ENCODE results near the gene P4HA1.
A peak's percentile ranks its signal among the peaks of the same experiment; 100 is the strongest.
"Not testable (repeated sequence)": the region's sequence is repeated elsewhere in the genome, so short reads cannot be mapped to it uniquely, and the experiment has no call there.

P4HA1 gene

GRCh38 chr10:73022961-73023360, 73.7 kb downstream of the P4HA1 start:
- H4K91ac ChIP-seq (ENCODE audit: low read depth, low read length); H3K36me3 ChIP-seq (ENCODE audit: control insufficient read depth in 1 of 2, insufficient read depth in 2 of 2, low read length in 2 of 2); H2AFZ ChIP-seq (ENCODE audit: insufficient read depth, low read length, poor library complexity); H3K14ac ChIP-seq (ENCODE audit: low read length); H2AK5ac ChIP-seq (ENCODE audit: low read length); H4K12ac ChIP-seq (ENCODE audit: low read depth, low read length); H3K4ac ChIP-seq (ENCODE audit: low read depth, low read length); H3K23ac ChIP-seq (ENCODE audit: low read length); H4K8ac ChIP-seq (ENCODE audit: low read depth, low read length); H3K27ac ChIP-seq (ENCODE audit: low read depth, low read length); H3K79me2 ChIP-seq (ENCODE audit: control insufficient read depth, insufficient read depth, low read length, poor library complexity); H3K79me1 ChIP-seq (ENCODE audit: low read length); DNase-seq; H3K18ac ChIP-seq (ENCODE audit: low read length); H3K27me3 ChIP-seq (ENCODE audit: insufficient read depth, low read length); H3K4me2 ChIP-seq (ENCODE audit: low read length); H2BK120ac ChIP-seq (ENCODE audit: insufficient read depth, low read length, poor library complexity); H2BK12ac ChIP-seq (ENCODE audit: low read length); H3K4me3 ChIP-seq (ENCODE audit: low read depth, low read length); H3K9me3 ChIP-seq (ENCODE audit: insufficient read depth, low read depth, low read length); H3K9ac ChIP-seq (ENCODE audit: low read length); H2BK5ac ChIP-seq (ENCODE audit: low read depth, low read length, poor library complexity): not testable (repeated sequence)
- whole genome bisulfite sequencing (ENCODE audit: extremely low coverage, insufficient coverage, insufficient read length) = no CpG with 5 or more reads among the region's 4 CpGs
- peaks cover 10 to 12% of the 10 kb centered on the region in 2 experiments for H3K4me1 ChIP-seq (ENCODE audit: control insufficient read depth in 1 of 2, insufficient read depth in 2 of 2, low read length in 2 of 2)

- H2AK5ac ChIP-seq (ENCODE audit: low read length); H3K36me3 ChIP-seq (ENCODE audit: control insufficient read depth in 1 of 2, insufficient read depth in 2 of 2, low read length in 2 of 2); H3K4ac ChIP-seq (ENCODE audit: low read depth, low read length); H3K79me2 ChIP-seq (ENCODE audit: control insufficient read depth, insufficient read depth, low read length, poor library complexity); H3K23ac ChIP-seq (ENCODE audit: low read length); H3K27ac ChIP-seq (ENCODE audit: low read depth, low read length); H4K12ac ChIP-seq (ENCODE audit: low read depth, low read length); H3K79me1 ChIP-seq (ENCODE audit: low read length); H2AFZ ChIP-seq (ENCODE audit: insufficient read depth, low read length, poor library complexity); H3K4me2 ChIP-seq (ENCODE audit: low read length); H3K14ac ChIP-seq (ENCODE audit: low read length); H2BK5ac ChIP-seq (ENCODE audit: low read depth, low read length, poor library complexity); H3K9ac ChIP-seq (ENCODE audit: low read length); H2BK12ac ChIP-seq (ENCODE audit: low read length); H4K8ac ChIP-seq (ENCODE audit: low read depth, low read length); H4K91ac ChIP-seq (ENCODE audit: low read depth, low read length); H2BK120ac ChIP-seq (ENCODE audit: insufficient read depth, low read length, poor library complexity); H3K18ac ChIP-seq (ENCODE audit: low read length); H3K4me3 ChIP-seq (ENCODE audit: low read depth, low read length); H3K9me3 ChIP-seq (ENCODE audit: insufficient read depth, low read depth, low read length); H3K27me3 ChIP-seq (ENCODE audit: insufficient read depth, low read length): not testable (repeated sequence)
- peaks cover 12 to 14% of the 10 kb centered on the region in 2 experiments for H3K4me1 ChIP-seq (ENCODE audit: control insufficient read depth in 1 of 2, insufficient read depth in 2 of 2, low read length in 2 of 2)
- no CpG with 5 or more reads among the region's 6 CpGs for WGBS (ENCODE audit: extremely low coverage, insufficient coverage, insufficient read length)
- DNase-seq = peak; percentile 31 to 76
Observed at GRCh38 chr10:73021538-73022164, 75.0 kb downstream of the P4HA1 start.

- H3K23ac ChIP-seq (ENCODE audit: low read length) = no peak overlapping the region
- H4K91ac ChIP-seq (ENCODE audit: low read depth, low read length) = no peak overlapping the region
- H2BK5ac ChIP-seq (ENCODE audit: low read depth, low read length, poor library complexity) = no peak overlapping the region
- DNase-seq = no peak
- H3K79me1 ChIP-seq (ENCODE audit: low read length) = no peaks in the 10 kb centered on the region
- no peak overlapping the region for H3K4me2 ChIP-seq (ENCODE audit: low read length)
- H2BK12ac ChIP-seq (ENCODE audit: low read length) = no peak overlapping the region
- no peak overlapping the region for H2BK120ac ChIP-seq (ENCODE audit: insufficient read depth, low read length, poor library complexity)
- peaks cover 15 to 16% of the 10 kb centered on the region in 2 experiments for H3K4me1 ChIP-seq (ENCODE audit: control insufficient read depth in 1 of 2, insufficient read depth in 2 of 2, low read length in 2 of 2)
- no peak overlapping the region for H3K4ac ChIP-seq (ENCODE audit: low read depth, low read length)
- H4K12ac ChIP-seq (ENCODE audit: low read depth, low read length) = no peak overlapping the region
- H3K14ac ChIP-seq (ENCODE audit: low read length) = no peak overlapping the region
- H3K9me3 ChIP-seq (ENCODE audit: insufficient read depth, low read depth, low read length) = no peaks in the 10 kb centered on the region
- H2AK5ac ChIP-seq (ENCODE audit: low read length) = no peak overlapping the region
- H3K9ac ChIP-seq (ENCODE audit: low read length) = no peak overlapping the region
- H3K27ac ChIP-seq (ENCODE audit: low read depth, low read length) = no peak overlapping the region
- H3K79me2 ChIP-seq (ENCODE audit: control insufficient read depth, insufficient read depth, low read length, poor library complexity) = no peaks in the 10 kb centered on the region
- no peak overlapping the region for H4K8ac ChIP-seq (ENCODE audit: low read depth, low read length)
- no peak overlapping the region for H3K4me3 ChIP-seq (ENCODE audit: low read depth, low read length)
- peaks cover 5 to 6% of the 10 kb centered on the region in 2 experiments for H3K36me3 ChIP-seq (ENCODE audit: control insufficient read depth in 1 of 2, insufficient read depth in 2 of 2, low read length in 2 of 2)
- no CpG with 5 or more reads among the region's 1 CpG for WGBS (ENCODE audit: extremely low coverage, insufficient coverage, insufficient read length)
- H2AFZ ChIP-seq (ENCODE audit: insufficient read depth, low read length, poor library complexity) = no peak overlapping the region
- no peak overlapping the region for H3K18ac ChIP-seq (ENCODE audit: low read length)
- H3K27me3 ChIP-seq (ENCODE audit: insufficient read depth, low read length) = no peaks in the 10 kb centered on the region
Observed at GRCh38 chr10:73021050-73021449, 75.6 kb downstream of the P4HA1 start.

GRCh38 chr10:73019100-73019499, 77.6 kb downstream of the P4HA1 start:
- H3K27me3 ChIP-seq (ENCODE audit: insufficient read depth, low read length) = no peaks in the 10 kb centered on the region
- H3K4me1 ChIP-seq (ENCODE audit: control insufficient read depth in 1 of 2, insufficient read depth in 2 of 2, low read length in 2 of 2) = peaks cover 16% of the 10 kb centered on the region in 2 experiments
- H3K27ac ChIP-seq (ENCODE audit: low read depth, low read length) = peak overlapping the region; percentile 45
- H2AFZ ChIP-seq (ENCODE audit: insufficient read depth, low read length, poor library complexity) = no peak overlapping the region
- H3K4me2 ChIP-seq (ENCODE audit: low read length) = no peak overlapping the region
- no peak overlapping the region for H4K91ac ChIP-seq (ENCODE audit: low read depth, low read length)
- H2BK5ac ChIP-seq (ENCODE audit: low read depth, low read length, poor library complexity) = no peak overlapping the region
- no peaks in the 10 kb centered on the region for H3K9me3 ChIP-seq (ENCODE audit: insufficient read depth, low read depth, low read length)
- H2BK120ac ChIP-seq (ENCODE audit: insufficient read depth, low read length, poor library complexity) = no peak overlapping the region
- H3K4ac ChIP-seq (ENCODE audit: low read depth, low read length) = no peak overlapping the region
- DNase-seq = no peak
- H4K12ac ChIP-seq (ENCODE audit: low read depth, low read length) = no peak overlapping the region
- H3K14ac ChIP-seq (ENCODE audit: low read length) = no peak overlapping the region
- no peaks in the 10 kb centered on the region for H3K79me2 ChIP-seq (ENCODE audit: control insufficient read depth, insufficient read depth, low read length, poor library complexity)
- no peak overlapping the region for H3K4me3 ChIP-seq (ENCODE audit: low read depth, low read length)
- no peak overlapping the region for H3K18ac ChIP-seq (ENCODE audit: low read length)
- H3K23ac ChIP-seq (ENCODE audit: low read length) = no peak overlapping the region
- no peak overlapping the region for H4K8ac ChIP-seq (ENCODE audit: low read depth, low read length)
- H3K36me3 ChIP-seq (ENCODE audit: control insufficient read depth in 1 of 2, insufficient read depth in 2 of 2, low read length in 2 of 2) = peaks cover 8 to 9% of the 10 kb centered on the region in 2 experiments
- no peak overlapping the region for H3K9ac ChIP-seq (ENCODE audit: low read length)
- H2BK12ac ChIP-seq (ENCODE audit: low read length) = no peak overlapping the region
- no peak overlapping the region for H2AK5ac ChIP-seq (ENCODE audit: low read length)
- H3K79me1 ChIP-seq (ENCODE audit: low read length) = peaks cover 1% of the 10 kb centered on the region
- no CpG with 5 or more reads among the region's 1 CpG for WGBS (ENCODE audit: extremely low coverage, insufficient coverage, insufficient read length)

Measured in trophoblast cell (in vitro differentiated cells and primary cell).